GM21723 (cell line): ENCODE measurements around the gene PPP1R9A.

ENCODE experiments used
- ATAC-seq: cut with Tn5 transposase; IDR thresholded peaks from one replicate; pipeline ENCODE4 v1.9.1; 2021; ENCODE audit warnings: mild to moderate bottlenecking, moderate library complexity; ENCODE audit not compliant: unreplicated experiment

The PPP1R9A gene

GRCh38 chr7:95026421-95027072, 119.2 kb downstream of the PPP1R9A start:
- no peak for ATAC-seq

- no peak for ATAC-seq
Measured at GRCh38 chr7:95027234-95027872, 120.0 kb downstream of the PPP1R9A start.

- no peak for ATAC-seq
Measured at GRCh38 chr7:95028683-95029082, 121.3 kb downstream of the PPP1R9A start.

GRCh38 chr7:95035295-95035694, 127.9 kb downstream of the PPP1R9A start:
- ATAC-seq: no peak

- no peak for ATAC-seq
Measured at GRCh38 chr7:95041031-95041430, 133.6 kb downstream of the PPP1R9A start.

- ATAC-seq: no peak
Measured at GRCh38 chr7:95045236-95045923, 138.0 kb downstream of the PPP1R9A start.

- ATAC-seq: no peak
Measured at GRCh38 chr7:95046494-95047240, 139.3 kb downstream of the PPP1R9A start.

GRCh38 chr7:95047291-95047690, 139.9 kb downstream of the PPP1R9A start:
- no peak for ATAC-seq

GRCh38 chr7:95052566-95053094, 145.2 kb downstream of the PPP1R9A start:
- ATAC-seq: no peak

GRCh38 chr7:95054386-95054785, 147.0 kb downstream of the PPP1R9A start:
- ATAC-seq: no peak

GRCh38 chr7:95055295-95055694, 147.9 kb downstream of the PPP1R9A start:
- ATAC-seq: no peak

- ATAC-seq: no peak
Measured at GRCh38 chr7:95056107-95056739, 148.8 kb downstream of the PPP1R9A start.

- no peak for ATAC-seq
Measured at GRCh38 chr7:95056901-95057300, 149.5 kb downstream of the PPP1R9A start.

GRCh38 chr7:95059842-95060313, 152.5 kb downstream of the PPP1R9A start:
- no peak for ATAC-seq

GRCh38 chr7:95062901-95063300, 155.5 kb downstream of the PPP1R9A start:
- ATAC-seq: no peak

GRCh38 chr7:95066737-95067530, 159.5 kb downstream of the PPP1R9A start:
- ATAC-seq: no peak

- no peak for ATAC-seq
Measured at GRCh38 chr7:95088536-95089215, 181.3 kb downstream of the PPP1R9A start.

- ATAC-seq: no peak
Measured at GRCh38 chr7:95089414-95090315, 182.3 kb downstream of the PPP1R9A start.
